ENCODE measurements around the gene UBE2M. TPM values are rescaled to one million over a fixed set of nuclear protein-coding genes. Genes with fewer than 3 reads are reported as not detected.
"Not testable (repeated sequence)": the region's sequence is repeated elsewhere in the genome, so short reads cannot be mapped to it uniquely, and the experiment has no call there.

Gene UBE2M
- total RNA-seq, 1 donor from 2014 or later = 130 TPM

DNA sequence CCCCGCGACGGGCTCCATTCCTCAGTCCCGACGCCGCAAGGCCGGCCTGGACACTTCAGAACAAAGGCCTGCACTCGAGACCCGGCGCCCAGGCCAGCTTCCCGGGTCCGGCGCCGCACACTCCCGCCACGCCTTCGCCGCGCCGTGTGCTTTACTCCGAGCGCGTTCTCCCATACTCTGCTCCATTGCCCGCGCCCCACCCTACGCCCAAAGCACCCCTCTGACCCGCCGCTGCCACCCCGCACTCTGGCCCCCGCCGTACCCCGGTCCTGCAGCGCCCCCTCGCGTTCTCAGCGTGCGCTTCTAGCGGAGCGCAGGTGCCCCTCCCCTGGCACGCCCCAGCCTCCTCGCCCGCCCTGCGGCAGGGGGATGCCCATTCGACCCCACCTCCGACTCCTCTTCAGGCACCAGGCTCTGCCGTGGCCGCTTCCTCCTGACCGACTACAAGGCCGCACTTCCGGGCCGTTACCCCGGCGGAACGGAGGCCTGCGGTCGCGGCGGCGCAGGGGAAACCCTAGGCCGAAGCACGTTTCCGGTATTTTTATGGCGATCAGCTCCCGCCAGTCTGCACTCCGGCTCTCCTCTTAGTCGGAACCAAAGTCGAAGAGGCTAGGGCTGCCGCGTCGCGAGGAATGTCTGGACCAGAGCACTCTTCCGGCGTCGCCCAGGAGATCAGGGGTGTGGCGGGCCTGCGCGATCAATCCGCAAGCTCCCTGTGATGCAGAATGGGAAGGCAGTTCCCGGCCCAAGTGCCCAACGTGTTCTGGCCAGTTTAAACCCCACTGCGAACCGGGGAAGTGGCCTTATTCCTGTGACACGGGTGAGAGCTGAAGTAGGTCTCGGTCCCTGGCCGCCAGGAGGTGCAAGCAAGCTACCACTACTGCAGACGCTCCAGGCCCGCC lies 38.8 kb downstream of the UBE2M start, which contains the start of gene ZBTB45:
Gene ZBTB45, minus strand, starts transcription at position 456 of the 902 bp plus-strand sequence. CDS start 2,137 bp downstream, outside the sequence.
- peak; percentile 94 for ATAC-seq
- DNase-seq (ENCODE audit: missing footprints) = peak; percentile 95
- intact Hi-C loops (cut with DNase I) = loop anchor here (1.0 to 2.0 kb wide), 2 partner anchors 24 to 55 kb away; no protein-coding TSS in a partner anchor

DNA sequence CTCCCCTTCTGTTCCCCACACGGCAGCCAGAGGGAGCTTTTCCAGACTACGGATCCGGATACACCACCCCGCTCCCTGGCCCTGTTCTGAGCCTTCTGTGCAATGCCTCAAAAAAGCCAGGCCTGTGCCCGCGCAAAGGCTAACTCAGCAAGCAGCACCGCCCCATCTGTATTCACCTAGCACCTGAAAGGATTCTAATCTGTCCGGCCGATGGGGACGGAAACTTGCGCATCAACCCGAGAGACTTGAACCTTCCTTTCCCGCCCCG lies 39.4 kb downstream of the UBE2M start:
- peak; percentile 78 for DNase-seq (ENCODE audit: missing footprints)
- ATAC-seq = peak; percentile 62
- intact Hi-C loops (cut with DNase I) = loop anchor here (2.0 kb wide), 1 partner anchor 56 kb away; no protein-coding TSS in a partner anchor

DNA sequence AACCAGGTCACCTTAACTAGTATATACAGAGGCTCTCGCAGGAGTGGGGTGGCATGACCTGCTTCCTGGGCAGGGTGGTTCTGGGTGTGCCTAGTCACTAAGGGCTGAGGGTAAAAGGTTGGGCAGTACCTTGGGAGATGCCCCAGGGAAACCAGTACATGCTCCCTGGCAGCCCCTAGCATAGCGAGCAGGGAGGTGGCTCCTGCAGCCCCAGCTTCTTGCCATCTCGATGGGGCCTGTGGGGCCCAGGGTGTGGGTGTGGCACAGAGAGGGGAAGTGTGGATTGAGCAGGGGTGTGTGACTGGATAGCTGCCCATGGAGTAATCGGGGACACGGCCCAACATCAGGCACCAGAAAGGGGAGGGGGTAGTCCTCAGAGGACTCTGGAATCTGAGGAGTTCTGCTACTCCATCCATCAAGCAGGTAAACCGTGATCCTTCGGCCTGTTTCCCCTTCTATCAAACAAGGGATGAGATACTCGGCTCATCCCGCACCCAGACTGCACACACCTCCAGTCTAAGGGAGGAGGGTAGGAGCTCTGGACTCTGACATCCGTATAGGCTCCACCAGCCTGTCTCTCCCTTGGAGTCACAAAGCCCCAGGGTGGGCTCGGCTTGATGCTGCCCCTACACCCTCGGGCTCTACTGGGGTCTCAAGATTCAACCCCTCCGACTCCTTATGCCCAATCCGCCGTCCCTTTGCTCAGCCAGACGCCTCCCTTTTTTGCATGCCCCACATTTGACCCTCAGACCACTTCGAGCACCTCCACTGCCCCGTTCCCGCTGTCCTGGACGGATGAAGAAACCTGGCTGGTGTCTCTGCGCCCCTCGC lies 39.9 kb downstream of the UBE2M start:
- intact Hi-C loops (cut with DNase I) = loop anchor here (2.0 kb wide), 1 partner anchor 56 kb away; no protein-coding TSS in a partner anchor
- ATAC-seq (no peak), DNase-seq (ENCODE audit: missing footprints) (no peak)

DNA sequence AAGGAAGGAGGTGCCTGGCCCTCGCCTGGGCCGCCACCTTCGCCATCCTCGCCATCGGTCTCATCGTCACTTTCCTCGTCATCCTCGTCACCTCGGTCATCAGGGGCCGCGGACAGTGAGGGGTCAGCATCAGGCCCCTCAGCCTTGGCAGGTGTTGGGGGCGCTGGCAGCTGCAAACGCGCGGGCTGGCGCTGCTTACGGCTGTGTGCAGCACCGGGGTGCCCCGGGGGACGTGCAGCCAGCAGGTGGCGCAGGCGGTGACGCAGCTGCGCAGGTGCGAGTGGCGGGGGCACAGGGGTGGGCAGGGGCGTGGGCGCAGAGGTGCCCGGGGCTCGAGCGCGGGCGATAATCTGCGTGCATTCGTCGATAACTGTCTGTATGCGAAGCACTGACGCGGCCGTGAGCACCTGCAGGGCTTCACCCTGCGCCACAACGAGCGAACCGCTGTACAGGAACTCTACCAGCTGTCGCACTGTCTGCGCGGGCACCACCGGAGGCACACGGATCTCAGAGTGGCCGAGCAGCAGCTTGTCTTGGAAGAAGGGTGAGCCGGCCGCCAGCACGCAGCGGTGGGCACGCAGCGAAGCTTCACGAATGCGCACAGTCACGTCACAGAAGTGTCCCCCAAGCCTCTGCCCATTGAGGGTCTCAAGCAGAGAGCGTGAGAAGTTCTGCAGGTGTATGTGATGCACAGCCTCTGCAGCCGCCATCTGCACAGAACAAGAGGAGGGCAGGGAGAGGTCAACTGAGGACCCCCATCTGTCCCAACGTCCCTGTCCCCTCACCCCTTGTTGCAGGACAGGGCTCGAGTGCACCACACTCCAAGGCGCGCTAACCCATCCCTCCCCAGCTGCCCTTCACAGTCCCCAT lies 41.2 kb downstream of the UBE2M start:
- intact Hi-C loops (cut with DNase I) = no loop called here
- no peak for DNase-seq (ENCODE audit: missing footprints)

DNA sequence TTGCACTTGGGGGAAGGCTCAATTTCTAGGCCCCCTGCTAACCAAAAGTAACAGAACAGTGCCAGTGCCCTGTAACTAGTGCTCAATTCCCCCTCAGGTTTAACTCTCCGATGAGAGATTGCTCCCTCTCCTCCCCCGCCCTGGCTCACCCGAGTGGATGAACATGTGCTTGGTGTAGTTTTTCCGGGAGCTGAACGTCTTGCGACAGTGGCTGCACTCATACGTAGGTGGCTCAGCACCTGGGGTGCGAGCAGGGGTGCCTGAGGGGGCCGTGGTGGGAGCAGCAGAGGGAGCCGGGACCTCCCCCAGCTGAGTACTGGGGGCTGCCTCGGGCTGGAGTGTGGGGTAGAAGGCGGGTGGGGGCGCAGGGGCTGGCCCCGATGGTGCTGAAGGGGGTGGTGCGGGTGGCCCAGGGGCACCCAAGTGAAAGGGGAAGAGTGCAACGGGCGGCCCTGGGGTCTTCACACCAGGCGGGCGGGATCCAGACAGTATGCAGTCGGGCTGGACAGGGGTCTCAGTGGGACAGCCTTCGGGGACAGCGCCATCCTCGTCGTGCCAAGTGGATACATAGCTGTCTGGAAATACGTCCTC lies 42.1 kb downstream of the UBE2M start:
- no peak for ATAC-seq

More for the DNA sequence above, 41.2 kb downstream of the UBE2M start:
- no peak for ATAC-seq

DNA sequence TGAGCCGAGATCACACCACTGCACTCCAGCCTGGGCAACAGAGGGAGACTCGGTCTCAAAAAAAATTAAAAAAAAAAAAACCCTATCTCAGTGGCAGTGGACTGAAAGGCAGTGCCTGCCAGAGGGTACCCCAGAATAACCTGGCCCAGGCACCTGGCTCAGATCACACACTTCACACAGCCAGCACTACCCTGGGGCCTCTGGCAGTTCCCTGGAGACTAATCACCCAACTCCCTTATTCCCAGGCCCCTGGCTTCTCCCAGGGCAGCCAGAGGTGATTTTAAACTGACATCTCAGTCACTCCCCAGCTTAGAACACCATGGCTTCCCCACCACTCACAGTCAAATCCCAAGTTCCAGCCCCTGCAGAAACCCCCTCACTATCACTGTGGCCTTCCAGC lies 43.2 kb downstream of the UBE2M start:
- intact Hi-C loops (cut with DNase I) = no loop called here
- no peak for DNase-seq (ENCODE audit: missing footprints)
- ATAC-seq = no peak

More for the DNA sequence above, 42.1 kb downstream of the UBE2M start:
- DNase-seq (ENCODE audit: missing footprints) = no peak
- intact Hi-C loops (cut with DNase I) = no loop called here

DNA sequence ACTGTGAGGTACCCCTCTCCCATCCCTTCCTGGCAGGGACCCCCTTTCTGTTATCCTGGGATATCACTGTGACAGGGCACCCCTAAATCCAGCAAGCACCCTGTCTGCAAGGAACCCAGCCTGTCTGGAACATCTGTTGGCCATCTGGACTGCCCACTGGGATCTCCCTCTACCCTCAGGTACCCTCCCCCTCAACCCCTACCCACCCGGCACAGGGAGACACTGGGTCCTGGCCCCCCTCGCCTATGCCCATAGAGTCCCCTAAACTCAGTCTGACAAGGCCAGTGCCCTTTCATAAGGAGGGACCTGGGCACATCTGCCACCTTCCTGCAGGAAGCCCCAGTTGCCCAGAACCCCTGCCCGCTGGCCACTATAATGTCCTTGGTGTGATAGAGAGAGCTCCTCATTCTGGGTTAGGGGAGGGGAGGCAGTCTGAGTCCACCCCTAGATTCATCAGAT lies 43.8 kb downstream of the UBE2M start:
- DNase-seq (ENCODE audit: missing footprints) (no peak), ATAC-seq (no peak)
- intact Hi-C loops (cut with DNase I) = no loop called here

DNA sequence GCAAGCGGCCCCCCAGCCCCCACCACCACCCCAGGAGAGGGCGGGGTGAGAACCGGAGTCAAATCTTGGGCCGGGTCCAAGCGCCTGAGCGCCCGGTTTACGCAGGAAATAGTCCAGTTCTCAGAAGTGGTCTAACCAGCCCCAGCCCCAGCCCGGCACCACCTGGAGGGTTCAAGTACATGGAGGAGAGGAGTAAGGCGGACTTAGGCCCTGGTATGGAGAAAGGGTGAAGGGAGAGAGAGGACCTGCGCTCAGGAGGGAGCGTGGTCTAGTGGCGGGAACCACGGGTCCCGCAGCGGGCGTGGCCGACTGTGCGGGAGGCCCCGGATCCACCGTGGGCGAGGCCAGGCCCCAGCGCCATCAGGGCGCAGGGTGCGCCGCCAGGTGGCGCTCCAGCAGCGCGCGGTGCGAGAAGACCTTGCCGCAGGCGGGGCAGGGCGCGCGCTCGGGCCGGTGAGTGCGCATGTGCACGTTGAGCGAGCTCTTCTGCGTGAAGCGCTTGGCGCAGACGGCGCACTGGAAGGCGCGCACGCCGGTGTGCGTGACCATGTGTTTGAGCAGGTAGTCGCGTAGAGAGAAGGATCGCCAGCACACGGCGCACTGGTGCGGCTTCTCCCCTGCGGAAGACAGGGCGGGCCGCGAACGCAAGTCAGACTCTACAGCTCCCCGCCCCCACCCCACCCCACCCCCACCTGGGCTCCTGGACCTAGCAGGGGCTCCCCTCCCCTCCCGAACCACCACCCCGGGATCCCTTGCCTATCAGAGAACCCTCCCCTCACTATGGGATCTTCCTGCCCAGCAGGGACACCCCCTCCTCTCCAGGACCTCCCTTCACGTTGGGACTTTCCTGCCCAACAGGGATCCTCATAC lies 44.5 kb downstream of the UBE2M start:
- intact Hi-C loops (cut with DNase I) = no loop called here
- ATAC-seq (peak; percentile 93), DNase-seq (ENCODE audit: missing footprints) (peak; percentile 95)

DNA sequence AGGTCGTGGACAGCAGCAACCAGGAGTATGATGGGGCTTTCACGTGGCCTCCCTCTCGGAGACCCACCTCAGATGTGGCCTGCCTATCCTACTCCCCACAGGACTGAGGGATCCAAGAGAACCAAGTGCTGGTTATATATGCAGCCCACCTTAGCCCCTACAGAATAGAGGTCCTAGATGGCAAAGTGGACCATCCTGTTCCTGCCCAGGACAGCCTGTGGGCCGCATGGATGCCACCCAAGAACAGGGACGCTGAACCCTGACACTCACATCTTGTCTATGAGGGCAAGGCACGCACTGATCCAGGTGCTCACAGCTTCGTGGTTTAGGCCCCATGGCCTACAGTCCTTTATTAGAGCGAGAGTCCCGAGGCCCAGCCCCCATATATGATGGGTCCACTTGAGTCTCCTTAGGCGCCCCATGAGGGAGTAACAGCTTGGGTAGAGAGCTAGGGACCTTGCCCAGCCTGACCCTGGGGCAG lies 45.2 kb downstream of the UBE2M start:
- DNase-seq (ENCODE audit: missing footprints) (no peak), ATAC-seq (peak; percentile 2)
- intact Hi-C loops (cut with DNase I) = no loop called here

DNA sequence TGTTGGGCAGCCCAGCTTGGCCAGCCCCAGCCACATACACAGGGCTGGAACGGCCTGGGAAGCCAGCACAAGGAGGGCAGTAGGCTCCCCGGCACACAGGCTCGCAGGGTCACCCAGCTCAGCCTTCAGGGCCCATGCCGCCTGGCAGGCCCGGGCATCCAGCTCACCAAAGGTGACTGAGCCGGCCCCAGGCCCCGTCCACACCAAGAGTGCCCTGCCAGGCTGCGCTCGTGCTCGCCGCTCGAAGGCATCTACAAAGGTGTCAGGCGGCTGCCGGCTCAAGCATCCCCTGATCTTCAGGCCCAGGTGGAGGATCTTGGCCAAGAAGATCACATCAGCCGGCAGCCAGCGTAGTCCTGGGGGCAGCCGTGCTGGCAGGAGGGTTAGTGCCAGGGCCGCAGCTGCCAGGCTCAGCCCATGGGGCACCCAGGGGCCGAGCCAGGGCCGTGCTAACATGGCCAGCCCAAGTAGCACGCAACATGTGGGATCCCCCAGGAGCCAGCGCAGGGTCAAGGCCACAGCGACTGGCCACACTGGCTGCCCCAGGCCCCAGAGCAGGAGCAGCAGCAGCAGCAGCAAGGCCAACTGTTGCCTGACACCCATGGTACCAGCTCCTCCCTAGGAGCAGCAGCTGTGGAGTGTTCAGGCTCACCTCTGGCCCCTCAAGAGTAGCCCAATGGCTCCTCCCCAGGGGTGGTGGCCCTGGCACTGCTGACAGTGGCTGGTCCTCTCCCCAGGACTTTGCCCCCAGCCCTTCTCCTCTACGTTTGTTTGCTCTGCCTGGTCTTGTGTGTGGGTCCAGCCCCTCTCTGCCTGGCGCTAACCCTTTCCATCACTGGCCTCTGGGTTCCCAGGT lies 46.8 kb downstream of the UBE2M start, which contains the start of gene SLC27A5:
Gene SLC27A5, minus strand, starts transcription at position 640 of the 856 bp plus-strand sequence. Its CDS starts 37 bp downstream, at position 603.
- DNase-seq (ENCODE audit: missing footprints) (no peak), ATAC-seq (no peak)
- intact Hi-C loops (cut with DNase I) = no loop called here

DNA sequence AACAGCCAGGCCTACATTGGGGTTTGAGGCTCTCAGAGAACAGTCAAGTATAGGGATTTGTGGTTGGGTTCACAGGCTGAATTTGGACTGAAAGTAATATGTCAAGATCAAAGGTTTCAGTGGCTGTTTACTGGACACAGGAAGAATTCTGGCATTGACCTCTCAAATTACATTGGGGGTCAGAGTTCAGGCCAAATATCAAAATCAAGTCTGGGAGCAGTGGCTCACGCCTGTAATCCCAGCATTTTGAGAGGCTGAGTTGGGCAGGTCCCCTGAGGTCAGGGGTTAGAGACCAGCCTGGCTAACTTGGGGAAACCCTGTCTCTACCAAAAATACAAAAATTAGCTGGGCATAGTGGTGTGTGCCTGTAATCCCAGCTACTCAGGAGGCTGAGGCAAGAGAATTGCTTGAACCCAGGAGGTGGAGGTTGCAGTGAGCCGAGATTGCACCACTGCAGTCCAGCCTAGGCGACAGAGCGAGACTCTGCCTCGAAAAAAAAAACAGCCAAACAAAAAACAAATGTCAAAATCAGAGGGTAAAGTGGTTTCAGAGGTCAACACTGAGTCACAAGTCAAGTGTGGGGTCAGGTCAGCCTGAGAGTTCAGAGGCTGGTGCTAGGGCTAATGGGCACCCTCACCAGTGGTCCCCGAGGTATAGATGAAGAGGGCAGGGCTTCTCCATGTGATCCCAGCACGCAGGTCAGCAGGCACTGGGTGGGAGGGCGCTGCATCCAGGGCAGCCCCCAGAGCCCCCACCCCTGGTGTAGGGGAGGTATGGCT lies 48.1 kb downstream of the UBE2M start:
- ATAC-seq = no peak
- no peak for DNase-seq (ENCODE audit: missing footprints)
- intact Hi-C loops (cut with DNase I) = no loop called here

DNA sequence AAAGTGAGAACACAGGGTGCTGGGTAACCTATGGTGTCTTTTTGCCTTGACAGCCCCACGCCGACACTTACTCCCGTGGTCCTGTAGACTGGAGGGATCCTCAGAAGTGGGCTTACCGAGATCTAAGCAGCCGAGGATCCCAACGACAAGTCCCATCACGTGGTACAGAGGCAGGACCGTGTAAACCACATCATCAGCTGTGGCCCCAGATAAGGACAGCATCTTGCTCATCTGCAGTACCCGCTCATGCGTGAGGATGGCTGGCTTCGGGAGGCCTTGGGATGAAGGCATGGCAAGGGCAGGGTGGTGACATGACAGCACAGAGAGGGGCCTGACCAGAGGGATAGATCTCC lies 48.7 kb downstream of the UBE2M start:
- ATAC-seq = no peak
- intact Hi-C loops (cut with DNase I) = no loop called here

DNA sequence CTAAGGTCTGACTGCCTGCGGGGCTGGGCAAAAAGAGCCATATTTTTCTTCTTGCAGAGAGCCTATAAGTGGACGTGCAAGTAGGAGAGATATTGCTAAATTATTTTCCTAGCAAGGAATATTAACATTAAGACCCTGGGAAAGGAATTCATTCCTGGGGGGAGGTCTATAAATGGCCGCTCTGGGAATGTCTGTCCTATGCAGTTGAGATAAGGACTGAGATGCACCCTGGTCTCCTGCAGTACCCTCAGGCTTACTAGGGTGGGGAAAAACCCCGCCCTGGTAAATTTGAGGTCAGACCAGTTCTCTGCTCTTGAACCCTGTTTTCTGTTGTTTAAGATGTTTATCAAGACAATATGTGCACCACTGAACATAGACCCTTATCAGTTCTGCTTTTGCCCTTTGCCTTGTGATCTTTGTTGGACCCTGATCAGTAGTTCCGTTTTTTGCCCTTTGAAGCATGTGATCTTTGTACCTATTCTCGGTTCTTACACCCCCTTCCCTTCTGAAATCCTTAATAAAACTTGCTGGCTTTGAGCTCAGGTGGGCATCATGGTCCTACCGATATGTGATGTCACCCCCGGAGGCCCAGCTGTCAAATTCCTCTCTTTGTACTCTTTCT lies 50.7 kb downstream of the UBE2M start:
- intact Hi-C loops (cut with DNase I); ATAC-seq; DNase-seq (ENCODE audit: missing footprints): not testable (repeated sequence)

More for the DNA sequence above, 48.7 kb downstream of the UBE2M start:
- DNase-seq (ENCODE audit: missing footprints) = no peak

Measured in Right ventricle myocardium inferior (tissue), 1 donor.